Stimulated activated CD4-positive, alpha-beta T cell treated with anti-CD3 and anti-CD28 coated beads, Interleukin-15, amount 100 ng/mL, for 24 hours (primary cell): Measurements from ENCODE around the gene INPP5A.
"Not testable (repeated sequence)": the region's sequence is repeated elsewhere in the genome, so short reads cannot be mapped to it uniquely, and the experiment has no call there.

Source experiments
- DNase-seq: peaks from one replicate; pipeline ENCODE4 v3.0.0-alpha.2; 2020

The INPP5A gene

GRCh38 chr10:132665946-132666704, 128.5 kb downstream of the INPP5A start:
- DNase-seq, result peak; percentile 46

GRCh38 chr10:132666705-132667341, 129.2 kb downstream of the INPP5A start:
- no peak for DNase-seq

DNA sequence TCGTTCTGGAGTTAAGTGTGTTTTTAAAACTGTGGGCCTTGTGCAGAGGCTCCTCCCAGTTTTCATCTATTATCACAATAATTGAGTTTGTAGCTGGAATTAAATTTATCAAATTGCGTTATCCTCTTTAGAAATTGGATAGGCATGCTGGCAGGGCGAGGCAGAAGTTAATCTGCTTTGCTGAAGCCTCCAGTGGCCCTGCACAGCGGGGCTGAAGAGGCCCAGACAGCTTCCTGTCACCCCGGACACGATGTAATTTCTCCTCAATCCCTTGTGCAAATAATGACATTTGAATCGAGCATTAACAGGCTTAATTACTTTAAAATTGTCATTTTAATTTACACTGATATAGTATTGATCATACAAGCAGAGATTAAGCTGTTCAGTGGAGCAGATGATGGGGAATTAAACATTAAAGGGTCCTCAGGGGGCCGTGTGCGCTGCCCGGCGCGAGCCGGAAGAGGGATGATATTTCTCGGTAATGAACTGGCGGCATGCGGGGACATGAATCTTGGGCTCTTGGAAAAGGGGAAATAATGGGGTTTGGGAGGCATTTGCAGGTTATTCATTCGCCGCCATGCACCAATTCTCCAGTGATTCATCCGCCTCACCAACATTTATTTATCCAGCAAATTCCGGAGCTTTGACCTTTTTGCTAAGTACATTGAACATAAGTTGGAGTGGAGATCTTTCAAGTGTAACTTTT, 129.9 kb downstream of the INPP5A start:
- DNase-seq, result no peak

- DNase-seq, result no peak
These were observed 130.4 kb downstream of the INPP5A start for GRCh38 chr10:132668048-132668394.

- DNase-seq, result no peak
These were observed 131.7 kb downstream of the INPP5A start for GRCh38 chr10:132669208-132669861.

- DNase-seq, result no peak
These were observed 133.1 kb downstream of the INPP5A start for GRCh38 chr10:132670546-132671227.

DNA sequence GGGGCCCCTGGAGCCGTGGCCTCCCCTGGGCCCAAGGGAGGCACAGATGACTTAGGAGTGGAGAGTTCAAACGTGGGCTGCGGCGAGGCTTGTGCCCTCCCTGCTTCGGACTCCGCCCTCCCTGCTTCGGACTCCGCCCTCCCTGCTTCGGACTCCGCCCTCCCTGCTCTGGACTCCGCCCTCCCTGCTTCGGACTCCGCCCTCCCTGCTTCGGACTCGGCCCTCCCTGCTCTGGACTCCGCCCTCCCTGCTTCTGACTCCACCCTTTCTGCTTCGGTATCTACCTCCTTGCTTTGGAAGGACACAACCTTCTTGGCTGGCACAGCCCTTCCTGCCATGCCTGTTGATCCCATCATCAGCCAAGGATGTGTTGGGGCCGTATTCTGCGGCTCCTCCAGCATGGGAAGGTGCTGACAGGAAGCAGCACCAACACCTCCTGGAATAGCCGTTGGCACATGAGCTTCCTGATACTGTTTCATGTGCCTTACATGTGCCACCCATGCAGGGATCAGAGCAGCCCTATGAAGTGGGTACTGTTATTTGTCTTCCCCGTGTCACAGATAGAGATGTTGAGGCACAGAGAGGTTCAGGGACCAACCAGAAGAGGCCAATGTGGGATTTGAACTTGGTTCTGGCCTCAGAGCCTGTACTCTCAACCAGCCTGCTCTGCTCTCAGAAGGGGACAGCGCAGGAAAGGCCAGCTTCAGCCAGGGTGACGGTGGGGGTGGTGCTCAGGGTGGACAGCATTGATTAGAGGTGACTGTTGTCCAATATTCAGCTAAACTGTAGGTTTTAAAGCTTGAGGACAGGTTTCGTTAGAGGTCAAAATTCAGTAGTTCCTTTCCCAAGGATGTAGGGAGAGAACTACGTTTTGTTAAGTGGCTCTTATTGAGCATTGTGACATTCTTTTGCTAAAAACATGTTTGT, 133.9 kb downstream of the INPP5A start:
- no peak for DNase-seq

GRCh38 chr10:132673746-132674145, 136.2 kb downstream of the INPP5A start:
- not testable (repeated sequence) for DNase-seq

- no peak for DNase-seq
These were observed 136.7 kb downstream of the INPP5A start for GRCh38 chr10:132674311-132674710.

GRCh38 chr10:132675031-132675740, 137.6 kb downstream of the INPP5A start:
- DNase-seq, result no peak

GRCh38 chr10:132676193-132676891, 138.8 kb downstream of the INPP5A start:
- DNase-seq, result no peak

DNA sequence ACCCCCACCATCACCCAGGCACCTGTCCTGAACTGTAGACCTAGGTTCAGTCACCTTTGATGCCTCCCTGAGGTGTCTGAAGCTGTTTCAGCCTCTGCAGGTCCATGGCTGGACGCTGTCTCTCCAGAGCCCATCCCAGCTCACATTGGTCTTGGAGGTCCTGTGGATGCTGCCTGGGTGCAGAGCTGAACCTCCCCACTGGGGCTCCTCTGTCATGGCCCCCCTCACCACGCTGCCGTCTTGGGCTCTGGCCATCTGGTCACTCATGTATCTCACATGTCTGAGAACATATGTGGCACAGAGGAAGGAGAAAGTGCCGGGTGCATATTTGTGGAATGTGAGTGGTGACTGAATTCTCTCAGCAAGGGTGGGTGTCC, 139.5 kb downstream of the INPP5A start:
- no peak for DNase-seq

DNA sequence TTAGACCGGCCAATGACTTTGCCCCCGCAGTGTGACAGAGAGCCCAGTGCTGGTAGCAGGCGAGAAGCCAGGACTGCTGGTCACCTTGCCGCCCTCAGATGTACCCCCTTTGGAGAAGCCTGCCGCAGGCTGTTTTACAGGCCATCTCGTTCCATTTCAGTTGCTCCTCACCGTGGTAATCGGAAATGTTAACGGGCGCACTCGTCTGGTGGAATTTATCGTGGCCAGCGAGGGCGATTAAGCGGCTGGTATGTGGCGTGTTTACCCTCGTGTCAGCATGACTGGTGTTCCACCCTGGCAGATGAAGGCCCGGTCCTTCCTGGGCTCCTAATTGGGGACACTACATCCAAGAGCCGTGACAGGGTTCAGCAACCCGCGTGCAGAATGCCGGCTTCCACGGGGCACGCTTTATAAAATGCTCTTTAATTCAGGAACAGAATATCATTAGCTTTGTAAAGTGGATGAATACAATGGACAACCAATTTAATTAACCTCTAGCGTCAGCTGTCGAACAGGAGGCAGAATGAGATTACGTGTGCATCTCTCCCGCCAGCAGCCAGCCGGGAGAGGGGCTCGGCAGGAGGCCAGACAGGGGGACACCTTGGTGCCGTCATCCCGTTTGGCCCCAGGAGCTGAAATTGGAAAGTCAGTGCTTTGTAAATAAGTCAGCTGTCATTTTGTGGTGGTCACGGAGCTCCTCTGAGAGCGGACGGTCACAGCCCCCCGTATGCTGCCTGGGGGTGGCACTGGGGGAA, 140.1 kb downstream of the INPP5A start:
- DNase-seq, result no peak

- DNase-seq, result no peak
These were observed 141.0 kb downstream of the INPP5A start for GRCh38 chr10:132678436-132679216.

DNA sequence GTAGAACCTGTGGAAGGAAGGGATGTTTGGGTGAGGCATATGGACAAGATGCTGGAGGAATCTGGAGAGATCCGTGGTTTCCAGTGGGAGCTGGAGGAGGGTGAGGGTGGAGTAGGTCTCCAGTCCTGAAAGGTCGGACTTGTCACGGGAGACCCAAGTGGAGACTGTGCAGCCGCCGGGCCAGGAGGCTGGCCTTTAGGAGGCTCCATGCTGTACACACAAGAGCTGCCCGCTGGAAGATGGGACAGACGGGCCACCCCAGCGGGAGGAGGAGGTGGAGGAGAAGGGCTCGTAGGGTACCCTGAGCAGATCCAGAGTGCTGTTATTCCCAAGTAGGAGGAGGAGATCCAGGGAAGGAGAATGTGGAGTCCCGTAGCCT, 141.6 kb downstream of the INPP5A start:
- DNase-seq, result no peak

DNA sequence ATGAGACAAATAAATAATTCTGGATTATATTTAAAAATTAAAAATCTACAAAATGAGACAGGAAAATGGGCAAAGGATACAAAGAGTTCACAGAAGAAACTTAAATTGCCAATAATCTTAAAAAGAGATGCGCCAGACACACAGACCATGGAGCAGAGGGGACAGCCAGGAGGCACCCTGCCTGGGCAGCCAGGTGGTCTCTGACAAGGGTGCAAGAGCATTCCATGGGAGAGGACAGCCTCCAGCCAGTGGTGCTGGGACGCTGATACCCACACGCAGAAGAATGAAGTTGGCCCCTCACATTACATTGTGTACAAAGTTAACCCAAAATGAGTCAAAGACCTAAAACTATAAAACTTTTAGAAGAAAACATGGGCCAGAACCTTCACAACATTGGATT, 142.1 kb downstream of the INPP5A start:
- DNase-seq, result no peak

DNA sequence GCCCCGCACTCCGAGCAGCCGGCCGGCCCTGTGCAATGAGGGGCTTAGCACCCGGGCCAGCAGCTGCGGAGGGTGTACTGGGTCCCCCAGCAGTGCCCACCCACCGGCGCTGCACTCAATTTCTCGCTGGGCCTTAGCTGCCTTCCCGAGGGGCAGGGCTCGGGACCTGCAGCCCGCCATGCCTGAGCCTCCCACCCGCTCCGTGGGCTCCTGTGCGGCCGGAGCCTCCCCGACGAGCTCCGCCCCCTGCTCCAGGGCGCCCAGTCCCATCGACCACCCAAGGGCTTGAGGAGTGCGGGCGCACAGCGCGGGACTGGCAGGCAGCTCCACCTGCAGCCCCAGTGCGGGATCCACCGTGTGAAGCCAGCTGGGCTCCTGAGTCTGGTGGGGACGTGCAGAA, 143.2 kb downstream of the INPP5A start:
- DNase-seq, result not testable (repeated sequence)

DNA sequence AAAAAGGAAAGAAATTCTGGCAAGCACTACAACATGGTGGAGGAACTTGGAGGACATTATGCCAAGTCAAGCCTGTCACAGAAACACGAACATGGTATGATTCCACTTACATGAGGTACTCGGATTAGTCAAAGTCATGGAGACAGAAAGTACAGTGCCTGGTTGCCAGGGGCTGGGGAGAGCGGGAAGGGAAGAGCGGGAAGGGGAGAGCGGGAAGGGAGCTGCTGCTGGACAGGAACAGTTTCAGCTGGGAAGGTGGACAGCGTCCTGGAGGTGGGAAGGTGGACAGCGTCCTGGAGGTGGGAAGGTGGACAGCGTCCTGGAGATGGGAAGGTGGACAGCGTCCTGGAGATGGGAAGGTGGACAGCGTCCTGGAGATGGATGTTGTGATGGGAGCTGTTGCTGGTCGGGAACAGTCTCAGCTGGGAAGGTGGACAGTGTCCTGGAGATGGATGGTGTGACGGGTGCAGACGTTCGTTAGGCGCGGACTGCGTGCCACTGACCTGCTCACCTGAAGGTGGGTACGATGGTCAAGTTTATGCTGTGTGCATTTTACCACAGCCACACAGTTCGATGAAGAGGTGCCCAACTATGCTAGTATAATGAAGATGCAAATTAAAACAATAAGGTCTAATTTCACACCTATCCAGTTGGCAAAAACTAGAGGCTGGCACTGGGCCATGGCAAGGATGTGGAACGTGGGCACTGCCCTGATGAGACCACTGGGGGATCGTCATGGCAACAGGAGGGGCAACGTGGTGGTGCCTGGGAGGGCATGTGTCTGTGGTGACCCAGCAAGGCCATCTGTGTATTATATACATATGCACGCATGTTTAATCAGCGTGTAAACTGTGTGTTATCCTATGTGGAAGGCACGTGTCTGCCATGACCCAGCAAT, 144.5 kb downstream of the INPP5A start:
- DNase-seq, result no peak
